Neural cell (in vitro differentiated cells): Measurements from ENCODE around the gene MRM1.

Experiments
- CTCF ChIP-seq: fragments of 450-650 bp; IDR thresholded peaks from 2 replicates; pipeline ENCODE4 v1.5.1; 2014; ENCODE audit warnings: antibody characterized with exemption, mild to moderate bottlenecking, moderate library complexity; ENCODE audit not compliant: poor library complexity, severe bottlenecking
- EZH2 ChIP-seq: fragments of 200-600, 300-800 bp; shearing (Covaris generic), sonication (generic); IDR thresholded peaks from 2 replicates; pipeline ENCODE4 v1.6.1; 2014; ENCODE audit warnings: antibody characterized with exemption, low read length, borderline replicate concordance, mild to moderate bottlenecking; ENCODE audit not compliant: insufficient read depth, poor library complexity, severe bottlenecking

GRCh38 chr17:36641877-36642845 lies 40.8 kb downstream of the MRM1 start:
- TF ChIP-seq EZH2 (no peak), CTCF (peak; percentile 33)
